ENCODE data around the gene RSPH3.

RSPH3 gene

GRCh38 chr6:159044899-159045727 is 45.1 kb upstream of the RSPH3 start, which contains the start of gene TAGAP:
Gene TAGAP (minus strand): TSS chr6:159044991. CDS start chr6:159044146, 845 bp downstream.
- ATAC-seq, result peak; percentile 42; the same call in 2 of the 3 replicates
- TF ChIP-seq ZNF565 (CRISPR knock-in tag; conservative IDR thresholded peaks at IDR 0.05; ENCODE audit: low read depth), result no peak
- no peak for TF ChIP-seq SNAI2 (CRISPR knock-in tag; IDR thresholded peaks at IDR 0.05)
- TF ChIP-seq BACH2 (CRISPR knock-in tag; IDR thresholded peaks at IDR 0.05; ENCODE audit: borderline replicate concordance), result no peak

DNA sequence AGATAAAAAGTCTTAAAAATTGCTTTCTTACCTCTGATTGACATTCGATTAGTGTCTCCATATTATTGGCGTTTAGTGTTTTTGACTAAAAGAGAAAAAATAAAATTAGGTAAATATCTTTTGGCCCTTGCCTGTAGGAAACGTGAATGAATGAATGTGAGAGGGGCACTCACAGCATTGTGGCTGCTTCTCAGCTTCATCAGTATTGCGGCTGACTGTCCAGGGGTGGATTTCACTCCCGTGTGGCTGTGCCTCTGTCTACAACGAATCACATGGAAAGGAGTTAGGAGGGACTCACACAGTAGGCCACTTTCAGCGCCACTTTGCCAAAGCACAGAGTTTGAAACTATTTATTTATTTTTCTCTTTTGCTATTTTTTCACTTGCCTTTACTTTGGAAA is 43.9 kb upstream of the RSPH3 start:
- ATAC-seq, result no peak
- TF ChIP-seq ESRRG (CRISPR knock-in tag; IDR thresholded peaks at IDR 0.05) (no peak), CSDC2 (CRISPR knock-in tag; IDR thresholded peaks at IDR 0.05) (no peak), TCF4 (CRISPR knock-in tag; IDR thresholded peaks at IDR 0.05; ENCODE audit: borderline replicate concordance) (no peak), OSR1 (CRISPR knock-in tag; IDR thresholded peaks at IDR 0.05) (no peak), ZNF565 (CRISPR knock-in tag; conservative IDR thresholded peaks at IDR 0.05; ENCODE audit: low read depth) (no peak), ZFP30 (CRISPR knock-in tag; IDR thresholded peaks at IDR 0.05) (no peak), CREB5 (CRISPR knock-in tag; IDR thresholded peaks at IDR 0.05; ENCODE audit: low read depth) (no peak), GLIS3 (CRISPR knock-in tag; IDR thresholded peaks at IDR 0.05) (no peak), SNAI2 (CRISPR knock-in tag; IDR thresholded peaks at IDR 0.05) (no peak), TOX (CRISPR knock-in tag; IDR thresholded peaks at IDR 0.05; ENCODE audit: borderline replicate concordance) (no peak), ZNF70 (CRISPR knock-in tag; IDR thresholded peaks at IDR 0.05) (no peak), ISL1 (CRISPR knock-in tag; IDR thresholded peaks at IDR 0.05) (no peak)

GRCh38 chr6:159043251-159043650 is 43.2 kb upstream of the RSPH3 start:
- ATAC-seq, result no peak
- TF ChIP-seq BACH2 (CRISPR knock-in tag; IDR thresholded peaks at IDR 0.05; ENCODE audit: borderline replicate concordance), result no peak
- TF ChIP-seq, protein P1, sequence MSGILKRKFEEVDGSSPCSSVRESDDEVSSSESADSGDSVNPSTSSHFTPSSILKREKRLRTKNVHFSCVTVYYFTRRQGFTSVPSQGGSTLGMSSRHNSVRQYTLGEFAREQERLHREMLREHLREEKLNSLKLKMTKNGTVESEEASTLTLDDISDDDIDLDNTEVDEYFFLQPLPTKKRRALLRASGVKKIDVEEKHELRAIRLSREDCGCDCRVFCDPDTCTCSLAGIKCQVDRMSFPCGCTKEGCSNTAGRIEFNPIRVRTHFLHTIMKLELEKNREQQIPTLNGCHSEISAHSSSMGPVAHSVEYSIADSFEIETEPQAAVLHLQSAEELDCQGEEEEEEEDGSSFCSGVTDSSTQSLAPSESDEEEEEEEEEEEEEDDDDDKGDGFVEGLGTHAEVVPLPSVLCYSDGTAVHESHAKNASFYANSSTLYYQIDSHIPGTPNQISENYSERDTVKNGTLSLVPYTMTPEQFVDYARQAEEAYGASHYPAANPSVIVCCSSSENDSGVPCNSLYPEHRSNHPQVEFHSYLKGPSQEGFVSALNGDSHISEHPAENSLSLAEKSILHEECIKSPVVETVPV (CRISPR knock-in tag; IDR thresholded peaks at IDR 0.05), result no peak
- TF ChIP-seq ARNTL (CRISPR knock-in tag; IDR thresholded peaks at IDR 0.05; ENCODE audit: borderline replicate concordance, low read depth), result no peak
- no peak for TF ChIP-seq OSR1 (CRISPR knock-in tag; IDR thresholded peaks at IDR 0.05)
- no peak for TF ChIP-seq ZNF565 (CRISPR knock-in tag; conservative IDR thresholded peaks at IDR 0.05; ENCODE audit: low read depth)
- no peak for TF ChIP-seq TCF4 (CRISPR knock-in tag; IDR thresholded peaks at IDR 0.05; ENCODE audit: borderline replicate concordance)
- no peak for TF ChIP-seq PATZ1 (CRISPR knock-in tag; IDR thresholded peaks at IDR 0.05; ENCODE audit: borderline replicate concordance)
- TF ChIP-seq, protein P2, sequence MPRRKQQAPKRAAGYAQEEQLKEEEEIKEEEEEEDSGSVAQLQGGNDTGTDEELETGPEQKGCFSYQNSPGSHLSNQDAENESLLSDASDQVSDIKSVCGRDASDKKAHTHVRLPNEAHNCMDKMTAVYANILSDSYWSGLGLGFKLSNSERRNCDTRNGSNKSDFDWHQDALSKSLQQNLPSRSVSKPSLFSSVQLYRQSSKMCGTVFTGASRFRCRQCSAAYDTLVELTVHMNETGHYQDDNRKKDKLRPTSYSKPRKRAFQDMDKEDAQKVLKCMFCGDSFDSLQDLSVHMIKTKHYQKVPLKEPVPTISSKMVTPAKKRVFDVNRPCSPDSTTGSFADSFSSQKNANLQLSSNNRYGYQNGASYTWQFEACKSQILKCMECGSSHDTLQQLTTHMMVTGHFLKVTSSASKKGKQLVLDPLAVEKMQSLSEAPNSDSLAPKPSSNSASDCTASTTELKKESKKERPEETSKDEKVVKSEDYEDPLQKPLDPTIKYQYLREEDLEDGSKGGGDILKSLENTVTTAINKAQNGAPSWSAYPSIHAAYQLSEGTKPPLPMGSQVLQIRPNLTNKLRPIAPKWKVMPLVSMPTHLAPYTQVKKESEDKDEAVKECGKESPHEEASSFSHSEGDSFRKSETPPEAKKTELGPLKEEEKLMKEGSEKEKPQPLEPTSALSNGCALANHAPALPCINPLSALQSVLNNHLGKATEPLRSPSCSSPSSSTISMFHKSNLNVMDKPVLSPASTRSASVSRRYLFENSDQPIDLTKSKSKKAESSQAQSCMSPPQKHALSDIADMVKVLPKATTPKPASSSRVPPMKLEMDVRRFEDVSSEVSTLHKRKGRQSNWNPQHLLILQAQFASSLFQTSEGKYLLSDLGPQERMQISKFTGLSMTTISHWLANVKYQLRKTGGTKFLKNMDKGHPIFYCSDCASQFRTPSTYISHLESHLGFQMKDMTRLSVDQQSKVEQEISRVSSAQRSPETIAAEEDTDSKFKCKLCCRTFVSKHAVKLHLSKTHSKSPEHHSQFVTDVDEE (CRISPR knock-in tag; IDR thresholded peaks at IDR 0.05), result no peak
- no peak for TF ChIP-seq ZNF70 (CRISPR knock-in tag; IDR thresholded peaks at IDR 0.05)
- no peak for TF ChIP-seq ZFP30 (CRISPR knock-in tag; IDR thresholded peaks at IDR 0.05)
- TF ChIP-seq ESRRG (CRISPR knock-in tag; IDR thresholded peaks at IDR 0.05), result no peak
- TF ChIP-seq ISL1 (CRISPR knock-in tag; IDR thresholded peaks at IDR 0.05), result no peak
- no peak for TF ChIP-seq ZC3H10 (CRISPR knock-in tag; IDR thresholded peaks at IDR 0.05)

DNA sequence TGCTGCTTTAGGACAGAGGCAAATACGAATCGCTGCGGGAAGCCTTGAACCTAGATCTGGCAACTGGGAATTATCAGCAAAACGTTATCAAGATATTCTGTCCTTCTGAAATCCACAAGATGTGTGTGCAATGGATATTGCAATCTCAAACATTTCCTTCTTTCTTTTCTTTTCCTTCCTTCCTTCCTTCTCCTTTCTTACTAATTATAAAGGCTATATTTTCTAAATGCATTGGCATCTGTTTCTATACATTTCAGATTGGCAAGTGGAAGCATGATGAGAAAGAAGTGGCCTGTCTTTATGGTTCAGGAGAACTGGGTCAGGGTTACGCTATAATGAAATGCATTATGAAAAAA is 42.8 kb upstream of the RSPH3 start:
- no peak for ATAC-seq
- TF ChIP-seq OSR1 (CRISPR knock-in tag; IDR thresholded peaks at IDR 0.05), result no peak
- no peak for TF ChIP-seq PPARA (CRISPR knock-in tag; IDR thresholded peaks at IDR 0.05; ENCODE audit: borderline replicate concordance)
- no peak for TF ChIP-seq ARNTL (CRISPR knock-in tag; IDR thresholded peaks at IDR 0.05; ENCODE audit: borderline replicate concordance, low read depth)
- TF ChIP-seq PATZ1 (CRISPR knock-in tag; IDR thresholded peaks at IDR 0.05; ENCODE audit: borderline replicate concordance), result no peak
- TF ChIP-seq ZNF565 (CRISPR knock-in tag; conservative IDR thresholded peaks at IDR 0.05; ENCODE audit: low read depth), result no peak
- no peak for TF ChIP-seq ZNF70 (CRISPR knock-in tag; IDR thresholded peaks at IDR 0.05)
- TF ChIP-seq GLIS3 (CRISPR knock-in tag; IDR thresholded peaks at IDR 0.05), result no peak
- no peak for TF ChIP-seq ISL1 (CRISPR knock-in tag; IDR thresholded peaks at IDR 0.05)
- no peak for TF ChIP-seq TOX (CRISPR knock-in tag; IDR thresholded peaks at IDR 0.05; ENCODE audit: borderline replicate concordance)
- TF ChIP-seq ZFP30 (CRISPR knock-in tag; IDR thresholded peaks at IDR 0.05), result no peak
- TF ChIP-seq SNAI2 (CRISPR knock-in tag; IDR thresholded peaks at IDR 0.05), result no peak
- no peak for TF ChIP-seq CREB5 (CRISPR knock-in tag; IDR thresholded peaks at IDR 0.05; ENCODE audit: low read depth)
- no peak for TF ChIP-seq CSDC2 (CRISPR knock-in tag; IDR thresholded peaks at IDR 0.05)

Data from SK-N-SH treated with all-trans-retinoic acid at 6 μM for 48 hours (cell line).